Hepatocyte (in vitro differentiated cells): ENCODE measurements around the gene IFT27.

Experiments used
- EZH2 ChIP-seq: fragments of 200-600 bp; sonication (generic); IDR thresholded peaks from 2 replicates; pipeline ENCODE4 v1.6.1; 2016; ENCODE audit warnings: antibody characterized with exemption, mild to moderate bottlenecking, borderline replicate concordance
- EZH2phosphoT487 ChIP-seq: fragments of 200-600 bp; sonication (generic); IDR thresholded peaks from one replicate; pipeline ENCODE4 v1.6.1; 2018; ENCODE audit warnings: antibody characterized with exemption, mild to moderate bottlenecking, low read depth, moderate library complexity; ENCODE audit not compliant: unreplicated experiment, severe bottlenecking
- TF ChIP-seq, protein P1 (sequence below): fragments of 200-600 bp; sonication (generic); IDR thresholded peaks from 2 replicates; pipeline ENCODE4 v1.5.1; 2016; ENCODE audit warnings: antibody characterized with exemption, mild to moderate bottlenecking; ENCODE audit not compliant: poor library complexity

- TF ChIP-seq, protein P1, sequence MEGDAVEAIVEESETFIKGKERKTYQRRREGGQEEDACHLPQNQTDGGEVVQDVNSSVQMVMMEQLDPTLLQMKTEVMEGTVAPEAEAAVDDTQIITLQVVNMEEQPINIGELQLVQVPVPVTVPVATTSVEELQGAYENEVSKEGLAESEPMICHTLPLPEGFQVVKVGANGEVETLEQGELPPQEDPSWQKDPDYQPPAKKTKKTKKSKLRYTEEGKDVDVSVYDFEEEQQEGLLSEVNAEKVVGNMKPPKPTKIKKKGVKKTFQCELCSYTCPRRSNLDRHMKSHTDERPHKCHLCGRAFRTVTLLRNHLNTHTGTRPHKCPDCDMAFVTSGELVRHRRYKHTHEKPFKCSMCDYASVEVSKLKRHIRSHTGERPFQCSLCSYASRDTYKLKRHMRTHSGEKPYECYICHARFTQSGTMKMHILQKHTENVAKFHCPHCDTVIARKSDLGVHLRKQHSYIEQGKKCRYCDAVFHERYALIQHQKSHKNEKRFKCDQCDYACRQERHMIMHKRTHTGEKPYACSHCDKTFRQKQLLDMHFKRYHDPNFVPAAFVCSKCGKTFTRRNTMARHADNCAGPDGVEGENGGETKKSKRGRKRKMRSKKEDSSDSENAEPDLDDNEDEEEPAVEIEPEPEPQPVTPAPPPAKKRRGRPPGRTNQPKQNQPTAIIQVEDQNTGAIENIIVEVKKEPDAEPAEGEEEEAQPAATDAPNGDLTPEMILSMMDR = no peak
- TF ChIP-seq EZH2 = no peak
- TF ChIP-seq EZH2phosphoT487 = no peak
Measured at GRCh38 chr22:36755316-36755715, 20.6 kb downstream of the IFT27 start.
